Epithelial cell of esophagus (primary cell): ENCODE data around the gene WDR27.

ENCODE experiments used
- DNase-seq: peaks from one replicate; pipeline ENCODE4 v3.0.0; 2010; ENCODE audit warnings: low read depth
- H3K4me3 ChIP-seq: 2 replicates; pipeline ENCODE4 v1.5.1; 2011; ENCODE audit warnings: mild to moderate bottlenecking, low read length, control low read depth
- TF ChIP-seq, protein P1 (sequence below): IDR thresholded peaks from 2 replicates; pipeline ENCODE4 v1.5.1; 2011; ENCODE audit warnings: low read depth, mild to moderate bottlenecking, low read length, control low read depth, inconsistent platforms; ENCODE audit not compliant: insufficient read depth; ENCODE audit errors: missing control alignments

Gene WDR27

DNA sequence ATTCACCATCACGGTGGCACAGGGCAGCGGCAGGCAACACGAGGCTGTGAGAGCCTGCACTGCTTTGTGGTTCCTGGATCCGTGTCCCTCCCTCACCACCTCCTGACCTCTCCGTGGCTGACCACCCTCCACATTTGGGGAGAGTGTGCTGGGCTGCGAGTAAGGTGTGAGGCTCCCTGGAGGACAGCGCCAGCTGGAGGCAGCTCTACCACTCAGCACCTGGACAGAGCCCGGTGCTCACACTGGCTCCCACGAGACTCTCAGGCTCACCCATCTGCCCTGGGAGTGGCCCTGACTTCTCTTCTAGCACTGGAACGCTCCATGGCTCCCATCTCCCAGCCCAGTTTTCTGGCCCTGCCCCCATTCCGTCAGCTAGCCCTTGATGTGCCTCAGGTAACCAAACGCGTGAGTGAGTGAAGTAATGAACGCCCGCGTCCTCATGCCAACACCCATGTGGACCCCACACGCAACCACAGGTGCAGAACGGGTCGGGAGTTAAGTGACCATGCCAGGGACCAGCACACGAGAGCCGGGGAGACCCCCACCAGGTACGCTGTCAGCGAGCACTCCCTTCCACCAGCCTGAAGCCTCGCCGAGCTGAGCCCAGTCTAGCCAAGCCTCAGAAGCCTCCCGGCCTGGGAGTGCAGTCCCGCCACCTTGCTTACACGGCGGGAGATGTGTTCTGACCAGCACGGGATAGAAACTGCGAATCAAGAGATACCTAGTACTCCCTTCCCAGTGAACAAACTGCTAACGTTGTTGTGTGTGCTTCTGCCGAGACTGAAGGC, 137.2 kb downstream of the WDR27 start:
- H3K4me3 ChIP-seq, result no peak overlapping the region
- no peak for DNase-seq
- TF ChIP-seq, protein P1, sequence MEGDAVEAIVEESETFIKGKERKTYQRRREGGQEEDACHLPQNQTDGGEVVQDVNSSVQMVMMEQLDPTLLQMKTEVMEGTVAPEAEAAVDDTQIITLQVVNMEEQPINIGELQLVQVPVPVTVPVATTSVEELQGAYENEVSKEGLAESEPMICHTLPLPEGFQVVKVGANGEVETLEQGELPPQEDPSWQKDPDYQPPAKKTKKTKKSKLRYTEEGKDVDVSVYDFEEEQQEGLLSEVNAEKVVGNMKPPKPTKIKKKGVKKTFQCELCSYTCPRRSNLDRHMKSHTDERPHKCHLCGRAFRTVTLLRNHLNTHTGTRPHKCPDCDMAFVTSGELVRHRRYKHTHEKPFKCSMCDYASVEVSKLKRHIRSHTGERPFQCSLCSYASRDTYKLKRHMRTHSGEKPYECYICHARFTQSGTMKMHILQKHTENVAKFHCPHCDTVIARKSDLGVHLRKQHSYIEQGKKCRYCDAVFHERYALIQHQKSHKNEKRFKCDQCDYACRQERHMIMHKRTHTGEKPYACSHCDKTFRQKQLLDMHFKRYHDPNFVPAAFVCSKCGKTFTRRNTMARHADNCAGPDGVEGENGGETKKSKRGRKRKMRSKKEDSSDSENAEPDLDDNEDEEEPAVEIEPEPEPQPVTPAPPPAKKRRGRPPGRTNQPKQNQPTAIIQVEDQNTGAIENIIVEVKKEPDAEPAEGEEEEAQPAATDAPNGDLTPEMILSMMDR, result no peak

DNA sequence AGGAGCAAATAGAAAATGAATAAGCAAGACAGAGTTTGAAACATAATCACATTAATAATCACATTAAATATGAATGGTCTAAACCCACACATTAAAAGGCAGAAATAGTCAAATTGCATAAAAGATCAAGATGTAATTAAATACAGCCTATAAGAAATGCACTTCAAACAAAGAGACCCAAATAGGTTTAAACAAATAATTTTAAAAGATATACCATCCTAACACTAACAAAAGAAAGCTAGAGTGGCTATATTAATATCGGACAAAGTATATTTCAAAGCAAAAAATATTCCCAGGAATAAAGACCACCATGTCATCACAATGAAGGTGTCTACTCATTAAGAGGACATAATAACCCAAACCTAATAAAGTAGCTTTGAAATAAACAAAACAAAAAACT, 140.2 kb downstream of the WDR27 start:
- DNase-seq, result no peak
- H3K4me3 ChIP-seq, result no peak overlapping the region
- TF ChIP-seq, protein P1, result no peak

DNA sequence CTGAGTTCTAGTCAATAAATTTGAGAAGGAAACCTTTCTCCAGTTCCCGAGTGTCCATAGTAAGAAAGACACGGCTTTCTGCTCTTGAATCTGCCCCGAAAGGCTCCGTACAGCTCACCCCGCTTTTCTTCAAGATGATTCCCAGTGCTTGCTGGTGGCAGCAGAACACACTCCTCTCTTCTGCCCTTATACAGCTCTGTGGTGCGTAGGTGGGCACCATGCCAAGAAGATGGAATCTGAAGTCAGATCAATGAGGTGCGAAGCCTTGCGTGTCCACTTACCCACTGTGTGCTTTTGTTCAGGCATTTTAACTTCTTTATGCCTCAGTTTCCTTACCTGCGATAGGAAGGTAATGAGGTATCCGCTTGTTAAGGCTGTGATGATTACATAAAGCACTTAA, 142.2 kb downstream of the WDR27 start:
- no peak overlapping the region for H3K4me3 ChIP-seq
- TF ChIP-seq, protein P1, result no peak
- DNase-seq, result no peak

DNA sequence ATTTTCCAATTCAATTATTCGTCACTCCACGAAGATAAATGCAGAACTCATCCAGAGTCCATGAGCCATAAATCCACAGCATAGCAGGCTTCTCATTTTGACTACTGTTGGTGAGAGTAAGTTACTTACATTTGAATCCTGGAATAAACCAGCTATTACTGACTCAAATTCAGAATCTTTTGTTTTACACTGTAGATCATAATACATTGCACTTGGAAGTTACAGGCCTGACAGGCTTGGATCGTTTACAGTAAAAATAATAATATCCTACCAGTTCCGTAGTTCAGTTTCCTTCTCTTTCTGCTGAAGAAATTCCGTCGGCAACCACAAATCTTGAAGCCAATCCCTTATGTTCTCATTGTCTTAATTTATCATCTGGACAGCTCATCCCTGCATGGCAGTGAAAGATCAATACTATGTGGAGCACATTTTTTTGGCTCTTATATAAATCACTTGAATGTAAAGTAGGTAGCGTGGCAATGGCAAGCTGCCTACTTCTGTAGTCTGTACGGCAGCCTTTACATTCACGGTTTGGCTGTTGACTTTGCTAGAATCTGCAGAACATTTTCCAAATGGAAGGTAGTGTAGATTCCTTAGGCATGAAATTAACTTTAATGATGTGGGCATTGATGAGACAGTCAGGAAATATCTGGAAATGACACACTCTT, 142.9 kb downstream of the WDR27 start:
- no peak overlapping the region for H3K4me3 ChIP-seq
- no peak for DNase-seq
- TF ChIP-seq, protein P1, result no peak

DNA sequence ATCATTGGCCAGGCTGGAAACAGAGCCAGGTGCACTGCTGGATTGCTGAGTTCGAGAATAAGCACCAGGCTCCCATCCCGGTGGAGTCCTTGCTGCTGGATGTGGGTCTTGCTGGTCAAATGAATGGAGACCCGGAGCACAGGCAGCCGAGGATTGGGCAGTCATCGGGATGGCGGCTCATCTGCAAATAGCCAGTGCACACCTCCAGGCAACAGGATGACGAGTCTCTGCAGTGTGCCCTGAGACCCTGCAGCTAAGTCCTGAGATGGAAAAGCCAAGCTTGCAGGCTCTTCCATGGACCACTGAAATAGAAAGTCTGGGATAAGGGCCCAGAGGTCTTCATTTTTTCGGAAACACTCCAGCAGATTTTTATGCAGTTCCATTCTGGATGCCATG, 143.5 kb downstream of the WDR27 start:
- DNase-seq, result no peak
- no peak overlapping the region for H3K4me3 ChIP-seq
- TF ChIP-seq, protein P1, result no peak

DNA sequence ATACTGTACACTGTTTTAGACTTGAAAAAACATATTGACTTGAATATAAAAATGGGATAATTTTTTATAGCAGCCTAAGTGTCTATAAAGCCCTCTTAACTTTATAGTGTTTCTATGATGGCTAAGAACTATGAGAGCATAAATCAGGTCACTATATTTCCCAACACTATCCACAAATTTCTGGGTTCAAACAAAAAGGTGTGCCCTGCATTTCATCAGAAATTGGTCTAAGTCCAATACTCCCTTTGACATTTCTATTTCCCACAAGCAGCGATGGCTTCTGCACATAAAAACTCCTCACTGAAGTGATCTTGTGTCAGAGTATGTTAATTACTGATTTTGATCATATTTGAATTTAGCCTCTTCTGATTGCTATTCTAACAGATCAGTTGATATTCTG, 143.9 kb downstream of the WDR27 start:
- no peak for DNase-seq
- TF ChIP-seq, protein P1, result no peak
- H3K4me3 ChIP-seq, result no peak overlapping the region
